Effector CD8-positive, alpha-beta T cell (primary cell): ENCODE results near the gene STPG3.
"Not testable (repeated sequence)": the region's sequence is repeated elsewhere in the genome, so short reads cannot be mapped to it uniquely, and the experiment has no call there.

ENCODE experiments used
- DNase-seq: peaks from one replicate; lab custom pipeline; 2025; lab: John Stamatoyannopoulos, UW

The STPG3 gene

DNA sequence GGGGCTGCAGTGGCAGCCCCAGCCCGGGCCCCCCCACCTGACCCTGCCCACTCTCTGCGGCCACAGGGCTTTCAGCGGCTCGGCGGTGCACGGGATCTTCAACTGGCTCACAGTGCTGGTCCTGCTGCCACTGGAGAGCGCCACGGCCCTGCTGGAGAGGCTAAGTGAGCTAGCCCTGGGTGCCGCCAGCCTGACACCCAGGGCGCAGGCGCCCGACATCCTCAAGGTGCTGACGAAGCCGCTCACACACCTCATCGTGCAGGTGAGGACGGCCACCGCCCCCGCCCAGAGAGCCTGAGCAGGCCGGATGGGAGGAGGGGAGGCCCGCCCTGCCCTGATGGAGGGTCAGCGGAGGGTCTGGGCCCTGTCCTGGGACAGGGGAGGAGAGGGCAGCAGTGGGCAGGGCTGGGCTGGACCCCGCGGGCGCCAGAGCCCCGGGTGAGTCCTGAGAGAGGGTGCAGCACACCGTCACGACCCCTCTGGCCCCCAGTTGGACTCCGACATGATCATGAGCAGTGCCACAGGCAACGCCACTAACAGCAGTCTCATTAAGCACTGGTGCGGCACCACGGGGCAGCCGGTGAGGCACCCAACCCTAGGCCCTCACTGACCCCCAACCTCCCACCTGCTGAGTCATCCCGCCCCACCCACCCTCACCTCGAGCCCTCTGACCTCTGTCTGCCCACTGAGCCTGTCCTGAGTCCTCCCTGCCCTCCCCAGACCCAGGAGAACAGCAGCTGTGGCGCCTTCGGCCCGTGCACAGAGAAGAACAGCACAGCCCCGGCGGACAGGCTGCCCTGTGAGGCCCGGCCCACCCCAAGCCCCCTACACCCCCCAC lies 17.7 kb upstream of the STPG3 start:
- DNase-seq = no peak

- no peak for DNase-seq
These were observed 16.9 kb upstream of the STPG3 start for GRCh38 chr9:137234055-137234697.

DNA sequence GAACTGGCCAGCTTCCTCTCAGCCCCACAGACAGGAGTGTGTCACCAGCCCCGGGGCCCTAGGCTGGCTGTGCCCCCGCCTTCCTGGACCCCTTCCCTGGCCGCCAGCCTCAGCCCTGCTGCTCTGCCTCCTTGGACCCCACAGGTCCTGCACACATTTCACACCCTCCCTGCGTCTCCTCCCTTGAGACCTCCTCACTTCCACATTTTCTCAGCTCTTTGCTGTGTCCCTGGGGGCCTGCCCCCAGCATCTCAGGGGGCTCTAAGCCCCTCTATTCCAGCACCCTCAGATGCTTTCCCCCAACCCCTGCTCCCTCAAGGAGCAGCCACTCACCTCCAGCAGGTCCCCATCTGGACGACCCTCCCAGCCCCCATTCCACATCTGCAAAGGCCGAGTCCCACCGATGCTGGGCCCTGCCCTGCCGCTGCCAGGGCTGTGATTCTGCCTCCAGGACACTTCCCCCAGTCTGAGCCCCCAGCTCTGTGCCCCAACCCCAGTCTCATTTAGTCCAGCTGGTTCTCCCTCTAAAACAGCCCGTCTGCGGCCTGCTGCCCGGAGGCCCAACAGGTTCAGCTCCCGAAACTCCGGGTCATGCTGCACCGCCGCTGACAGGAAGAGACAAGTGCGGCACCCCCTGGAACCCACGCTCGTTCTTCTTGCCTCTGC lies 16.2 kb upstream of the STPG3 start:
- no peak for DNase-seq

- no peak for DNase-seq
These were observed 15.5 kb upstream of the STPG3 start for GRCh38 chr9:137235424-137236237.

DNA sequence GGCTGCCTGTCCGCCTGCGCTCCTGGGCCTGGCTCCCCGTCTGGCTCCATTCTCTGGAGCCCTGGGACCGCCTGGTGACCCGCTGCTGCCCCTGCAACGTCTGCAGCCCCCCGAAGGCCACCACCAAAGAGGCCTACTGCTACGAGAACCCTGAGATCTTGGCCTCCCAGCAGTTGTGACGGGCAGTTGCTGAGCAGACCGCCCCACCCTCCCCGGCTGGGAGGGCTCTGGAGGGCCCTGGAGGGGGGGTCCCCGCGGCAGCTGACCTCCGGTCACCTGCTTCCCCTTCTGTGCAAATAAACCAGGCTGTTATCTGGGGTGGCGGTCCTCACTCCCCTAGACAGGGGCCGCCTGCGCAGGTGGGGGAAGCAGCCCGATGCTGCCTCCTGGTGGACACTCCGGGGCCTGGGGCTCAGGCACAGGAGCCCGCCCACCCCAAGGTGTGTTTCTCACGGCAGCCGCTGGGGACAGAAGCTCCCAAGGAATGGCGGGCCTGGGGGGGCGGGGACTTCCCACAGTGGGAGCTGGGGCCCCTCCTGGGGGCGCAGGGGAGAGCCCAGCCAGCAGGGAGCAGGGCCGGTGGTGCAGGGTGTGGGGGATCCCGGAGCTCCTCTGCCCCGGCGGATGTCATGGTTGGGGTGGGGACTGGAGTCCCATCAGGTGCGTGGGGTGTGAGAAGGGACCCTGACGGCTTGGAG lies 14.7 kb upstream of the STPG3 start:
- peak; percentile 88 for DNase-seq

GRCh38 chr9:137236936-137237421 lies 14.1 kb upstream of the STPG3 start:
- DNase-seq = no peak

DNA sequence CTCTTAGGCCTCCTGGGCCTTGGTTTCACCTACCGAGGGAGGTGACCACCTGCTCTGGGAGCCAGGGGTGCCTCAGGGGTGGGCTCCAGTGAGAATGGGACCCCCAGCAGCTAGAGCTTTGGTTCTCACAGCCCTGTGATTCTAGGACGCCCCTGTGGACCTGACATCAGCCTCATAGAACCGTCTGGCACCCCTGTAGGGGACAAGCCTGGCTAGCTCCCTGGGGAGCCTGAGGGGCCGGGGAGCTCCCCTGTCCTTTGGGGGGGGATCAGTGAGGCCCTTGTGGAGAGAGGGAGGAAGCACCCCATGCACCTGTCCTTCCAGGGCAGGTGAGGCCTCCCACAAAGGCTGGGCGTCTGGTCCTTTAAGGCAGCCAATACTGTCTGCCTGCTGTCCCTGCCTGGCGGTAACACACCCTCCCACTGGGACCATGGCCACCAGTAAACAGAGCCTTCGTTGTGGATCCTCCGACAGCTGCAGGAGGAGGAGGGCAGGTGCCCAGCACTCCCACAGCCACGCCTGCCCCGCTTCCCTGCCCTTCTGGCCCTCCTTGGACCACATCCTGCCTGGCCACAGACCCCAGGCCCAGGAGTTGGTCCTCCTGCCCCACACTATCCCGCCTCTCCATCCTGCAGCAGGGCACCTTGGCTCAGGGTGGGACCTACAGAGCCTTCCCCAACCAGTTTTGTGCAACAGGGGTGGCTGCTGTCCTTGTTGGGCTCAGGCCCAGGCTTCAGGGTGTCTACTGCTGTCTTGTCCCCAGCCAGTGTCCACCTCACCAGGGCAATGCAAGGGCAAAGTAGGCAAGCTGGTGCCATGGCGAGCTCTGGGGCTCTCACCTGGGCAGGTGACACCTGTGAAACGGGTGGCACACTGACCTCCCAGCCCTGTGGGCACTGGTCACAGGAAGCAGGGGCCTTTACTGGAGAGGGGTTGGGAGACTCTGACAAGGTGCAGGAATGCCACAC lies 13.0 kb upstream of the STPG3 start:
- DNase-seq = no peak

DNA sequence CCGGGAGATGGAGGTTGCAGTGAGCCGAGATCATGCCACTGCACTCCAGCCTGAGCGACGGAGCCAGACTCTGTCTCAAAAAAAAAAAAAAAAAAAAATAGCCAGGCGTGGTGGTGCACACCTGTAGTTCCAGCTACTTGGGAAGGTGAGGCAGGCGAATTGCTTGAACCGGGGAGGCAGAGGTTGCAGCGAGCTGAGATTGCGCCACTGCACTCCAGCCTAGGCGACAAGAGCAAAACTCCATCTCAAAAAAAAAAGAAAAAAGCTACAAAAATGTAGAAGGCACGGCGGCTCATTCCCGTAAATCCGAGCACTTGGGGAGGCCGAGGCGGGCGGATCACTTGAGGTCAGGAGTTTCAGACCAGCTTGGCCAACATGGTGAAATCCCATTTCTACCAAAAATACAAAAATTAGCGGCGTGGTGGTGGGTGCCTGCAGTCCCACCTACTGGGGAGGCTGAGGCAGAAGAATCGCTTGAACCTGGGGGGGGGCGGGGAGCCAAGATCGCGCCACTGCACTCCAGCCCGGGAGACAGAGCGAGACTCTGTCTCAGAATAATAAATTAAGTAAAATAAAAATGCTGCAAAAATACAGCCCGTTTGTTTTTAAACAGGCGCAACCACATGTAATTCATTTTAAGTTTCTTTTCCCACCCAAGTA lies 11.4 kb upstream of the STPG3 start:
- DNase-seq = not testable (repeated sequence)

GRCh38 chr9:137240318-137240840 lies 10.7 kb upstream of the STPG3 start:
- DNase-seq = peak; percentile 70

DNA sequence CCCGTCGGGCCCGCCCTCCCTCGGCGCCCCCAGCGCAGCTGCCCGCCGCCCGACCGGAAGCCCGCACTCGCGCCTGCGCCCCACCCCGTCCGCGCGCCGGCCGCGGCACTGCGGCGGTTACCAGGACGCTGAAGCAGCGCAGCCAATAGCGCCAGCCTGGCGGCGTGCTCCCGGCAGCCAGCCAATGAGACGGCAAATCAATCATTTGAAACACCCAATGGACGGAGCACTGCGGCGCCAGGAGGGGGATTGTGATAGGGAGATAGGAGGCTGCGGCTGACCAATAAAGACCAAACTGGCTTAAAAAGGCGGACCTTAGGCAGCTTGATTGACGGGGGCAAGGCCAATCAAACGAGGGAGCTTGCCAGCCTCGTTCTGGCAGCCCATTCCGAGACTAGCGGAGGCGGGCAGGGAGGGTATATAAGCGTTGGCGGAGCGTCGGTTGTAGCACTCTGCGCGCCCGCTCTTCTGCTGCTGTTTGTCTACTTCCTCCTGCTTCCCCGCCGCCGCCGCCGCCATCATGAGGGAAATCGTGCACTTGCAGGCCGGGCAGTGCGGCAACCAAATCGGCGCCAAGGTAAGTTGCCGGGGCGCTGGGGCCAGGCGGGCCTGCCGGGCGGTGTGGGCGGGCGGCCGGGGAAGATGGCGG lies 10.1 kb upstream of the STPG3 start, which contains the start of gene TUBB4B:
TUBB4B (plus strand) TSS at position 447 of the 649 bp plus-strand sequence; CDS start at position 521, 74 bp downstream.
- DNase-seq = peak; percentile 96

DNA sequence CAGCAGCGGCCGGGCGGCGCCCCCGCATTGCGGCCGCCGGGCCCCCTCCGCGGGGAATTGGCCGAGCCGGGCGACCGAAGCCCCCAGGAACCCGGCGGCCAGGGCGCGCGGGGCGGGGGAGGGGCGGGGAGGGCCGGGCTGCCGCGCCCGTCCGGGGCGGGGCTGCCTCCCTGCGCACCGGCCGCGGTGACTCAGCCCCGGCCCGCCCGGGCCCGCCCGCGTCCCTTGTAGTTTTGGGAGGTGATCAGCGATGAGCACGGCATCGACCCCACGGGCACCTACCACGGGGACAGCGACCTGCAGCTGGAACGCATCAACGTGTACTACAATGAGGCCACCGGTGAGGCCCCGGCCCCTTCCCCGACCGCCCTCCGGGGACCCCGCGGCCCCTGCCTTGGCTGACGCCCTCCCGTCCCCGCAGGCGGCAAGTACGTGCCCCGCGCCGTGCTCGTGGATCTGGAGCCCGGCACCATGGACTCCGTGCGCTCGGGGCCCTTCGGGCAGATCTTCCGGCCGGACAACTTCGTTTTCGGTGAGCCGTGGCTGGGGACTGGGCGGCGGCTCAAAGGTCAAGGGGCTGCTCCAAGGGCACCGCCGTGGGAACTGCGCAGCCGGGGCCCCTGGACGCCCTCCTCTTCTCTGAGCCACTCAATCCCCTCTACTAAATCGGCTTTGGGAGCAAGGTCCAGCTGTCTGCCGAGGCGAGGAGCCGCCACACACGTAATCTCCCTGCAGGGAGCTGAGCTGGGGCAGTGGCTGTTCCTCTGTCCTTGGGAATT lies 9.4 kb upstream of the STPG3 start:
- DNase-seq = peak; percentile 54

GRCh38 chr9:137242269-137243203 lies 8.6 kb upstream of the STPG3 start:
- peak; percentile 19 for DNase-seq

DNA sequence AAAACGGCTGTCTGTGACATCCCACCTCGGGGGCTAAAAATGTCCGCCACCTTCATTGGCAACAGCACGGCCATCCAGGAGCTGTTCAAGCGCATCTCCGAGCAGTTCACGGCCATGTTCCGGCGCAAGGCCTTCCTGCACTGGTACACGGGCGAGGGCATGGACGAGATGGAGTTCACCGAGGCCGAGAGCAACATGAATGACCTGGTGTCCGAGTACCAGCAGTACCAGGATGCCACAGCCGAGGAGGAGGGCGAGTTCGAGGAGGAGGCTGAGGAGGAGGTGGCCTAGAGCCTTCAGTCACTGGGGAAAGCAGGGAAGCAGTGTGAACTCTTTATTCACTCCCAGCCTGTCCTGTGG lies 7.8 kb upstream of the STPG3 start:
- not testable (repeated sequence) for DNase-seq

- DNase-seq = no peak
These were observed 7.2 kb upstream of the STPG3 start for GRCh38 chr9:137243626-137244485.
